Fibroblast of upper back skin (primary cell): ENCODE data around the gene ATRX.
"Not testable (repeated sequence)": the region's sequence is repeated elsewhere in the genome, so short reads cannot be mapped to it uniquely, and the experiment has no call there.

Experiments
- DNase-seq: peaks from one replicate; pipeline ENCODE4 v3.0.0-alpha.2; 2013

The ATRX gene

GRCh38 chrX:77621453-77621852, 164.6 kb downstream of the ATRX start:
- not testable (repeated sequence) for DNase-seq

DNA sequence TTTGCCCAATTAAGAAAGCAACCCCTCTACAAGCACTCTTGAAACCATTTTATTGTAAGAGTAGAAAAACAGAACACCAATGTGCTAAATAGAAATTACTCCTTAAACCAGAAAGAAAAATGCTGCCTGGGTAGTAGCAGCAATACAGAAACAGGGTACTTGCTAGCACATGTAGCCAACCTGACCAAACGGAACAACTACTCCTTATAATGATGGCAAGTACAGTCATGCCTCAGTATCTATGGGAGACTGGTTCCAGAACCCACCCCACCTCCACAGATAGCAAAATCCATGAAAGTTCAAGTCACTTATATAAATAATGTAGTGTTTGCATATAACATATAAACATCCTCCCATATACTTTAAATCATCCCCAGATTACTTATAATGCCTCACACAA, 168.8 kb downstream of the ATRX start:
- no peak for DNase-seq

- no peak for DNase-seq
Observed at GRCh38 chrX:77603635-77604336, 182.2 kb downstream of the ATRX start.

DNA sequence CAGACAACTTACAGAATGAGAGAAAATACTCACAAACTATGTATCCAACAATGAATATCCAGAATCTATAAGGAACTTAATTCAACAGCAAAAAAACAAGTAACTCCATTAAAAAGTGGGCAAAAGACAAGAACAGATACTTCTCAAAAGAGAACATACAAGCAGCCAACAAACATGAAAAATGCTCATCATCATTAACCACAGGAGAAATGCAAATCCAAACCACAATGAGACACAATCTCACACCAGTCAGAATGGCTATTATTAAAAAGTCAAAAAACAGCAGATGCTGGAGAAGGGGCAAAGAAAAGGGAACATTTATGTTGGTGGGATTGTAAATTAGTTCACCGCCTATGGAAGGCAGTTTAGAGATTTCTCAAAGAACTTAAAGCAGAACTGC, 188.5 kb downstream of the ATRX start:
- no peak for DNase-seq

DNA sequence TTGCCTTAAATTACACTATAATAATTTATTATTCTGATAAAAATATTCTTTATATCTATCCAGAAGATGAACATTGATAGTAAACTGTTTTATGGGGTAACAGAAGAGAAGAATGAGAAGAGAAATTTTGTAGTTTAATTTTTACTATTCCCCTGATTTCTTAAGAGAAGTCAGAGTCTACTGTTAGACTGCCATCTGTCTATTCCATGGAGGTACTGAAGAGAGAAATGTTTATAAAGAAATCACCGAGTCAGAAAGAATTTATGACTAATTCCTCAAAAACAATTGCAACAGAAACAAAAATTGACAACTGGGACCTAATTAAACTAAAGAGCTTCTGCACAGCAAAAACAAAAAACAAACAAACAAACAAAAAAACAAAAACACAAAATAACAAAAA, 188.9 kb downstream of the ATRX start:
- peak; percentile 31 for DNase-seq

GRCh38 chrX:77595848-77596247, 190.2 kb downstream of the ATRX start:
- no peak for DNase-seq

DNA sequence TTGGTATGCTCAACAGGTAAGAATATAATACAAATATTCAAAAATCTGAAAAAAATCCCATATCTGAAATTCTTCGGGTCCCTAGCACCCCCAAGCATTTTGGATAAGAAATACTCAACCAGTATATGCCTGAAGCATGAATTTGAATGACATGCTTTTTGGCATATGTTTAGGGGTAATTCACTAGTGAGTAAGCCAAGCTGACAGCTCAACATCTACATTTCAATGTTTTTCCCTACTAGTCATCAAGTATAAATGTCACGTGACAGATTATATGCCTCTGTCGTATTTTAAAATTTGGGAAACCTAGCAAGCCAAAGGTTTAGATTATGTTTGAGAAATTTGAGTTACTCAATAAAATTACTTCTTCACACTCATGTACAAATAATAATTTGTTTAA, 213.7 kb downstream of the ATRX start:
- DNase-seq, result peak; percentile 18

DNA sequence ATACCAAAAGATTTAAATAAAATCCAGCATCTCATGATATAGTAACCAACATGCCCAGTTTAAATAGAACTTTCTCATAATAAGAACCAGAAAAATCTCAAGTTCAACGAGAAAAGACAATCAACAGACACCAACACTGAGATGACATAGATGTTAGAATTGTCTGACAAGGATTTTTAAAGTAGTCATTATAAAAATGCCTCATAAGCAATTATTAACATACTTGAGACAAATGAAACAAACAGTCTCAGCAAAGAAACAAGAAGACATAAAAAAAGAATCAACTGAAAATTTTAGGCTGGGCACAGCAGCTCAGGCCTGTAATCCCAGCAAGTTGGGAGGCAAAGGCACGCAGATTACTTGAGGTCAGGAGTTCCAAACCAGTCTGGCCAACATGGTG, 220.7 kb downstream of the ATRX start:
- DNase-seq, result no peak

DNA sequence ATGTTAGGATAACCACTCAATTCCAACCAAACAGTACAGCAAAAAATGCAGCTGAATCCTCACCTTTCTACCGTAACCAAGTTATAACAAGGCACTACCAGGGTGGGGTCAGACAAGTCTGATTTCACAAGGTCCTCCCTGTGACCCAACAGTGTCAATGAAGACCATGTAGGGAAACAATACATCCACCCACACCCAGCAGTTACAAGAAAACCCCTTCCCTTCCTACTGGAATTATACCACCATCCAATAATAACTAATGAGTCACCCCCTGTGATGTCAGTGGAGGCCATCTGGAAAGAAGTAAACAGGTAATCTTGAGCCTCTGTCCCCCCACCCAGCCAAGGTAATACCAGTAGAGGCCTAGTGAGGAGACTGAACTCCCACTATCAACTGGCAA, 221.2 kb downstream of the ATRX start:
- no peak for DNase-seq

- no peak for DNase-seq
Observed at GRCh38 chrX:77561372-77561771, 224.6 kb downstream of the ATRX start.

DNA sequence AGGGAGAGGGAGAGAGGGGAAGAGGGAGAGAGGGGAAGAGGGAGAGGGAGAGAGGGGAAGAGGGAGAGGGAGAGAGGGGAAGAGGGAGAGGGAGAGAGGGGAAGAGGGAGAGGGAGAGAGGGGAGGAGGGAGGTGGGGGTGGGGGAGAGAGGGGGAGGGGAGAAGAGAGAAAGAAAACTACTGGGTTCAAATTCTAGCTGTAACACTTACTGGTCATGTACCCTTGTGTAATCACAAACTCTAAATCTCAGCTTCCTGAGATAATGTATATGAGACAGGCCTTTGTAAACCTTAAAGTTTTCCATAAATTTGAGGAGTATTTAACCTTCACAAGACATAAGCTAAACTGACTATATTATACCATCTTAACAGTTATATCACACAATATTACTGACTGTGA, 229.7 kb downstream of the ATRX start:
- DNase-seq, result no peak

DNA sequence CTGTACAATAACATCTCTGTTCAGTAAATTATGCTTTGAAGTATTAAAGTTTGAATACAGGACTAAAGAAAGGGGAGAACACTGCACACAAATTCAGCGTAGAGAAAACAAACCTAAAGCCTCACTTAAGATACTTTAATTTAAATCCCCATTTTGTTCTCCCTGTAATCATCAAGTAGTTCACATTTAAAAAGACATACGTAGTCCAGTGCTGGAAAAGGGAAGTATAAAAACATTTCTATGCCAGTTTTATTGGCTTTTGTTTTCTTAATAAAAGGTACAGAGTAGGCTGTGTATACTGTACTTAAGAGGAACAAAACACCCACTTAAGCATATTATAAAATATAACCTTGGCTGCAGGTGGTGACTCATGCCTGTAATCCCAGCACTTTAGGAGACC, 237.3 kb downstream of the ATRX start:
- no peak for DNase-seq

DNA sequence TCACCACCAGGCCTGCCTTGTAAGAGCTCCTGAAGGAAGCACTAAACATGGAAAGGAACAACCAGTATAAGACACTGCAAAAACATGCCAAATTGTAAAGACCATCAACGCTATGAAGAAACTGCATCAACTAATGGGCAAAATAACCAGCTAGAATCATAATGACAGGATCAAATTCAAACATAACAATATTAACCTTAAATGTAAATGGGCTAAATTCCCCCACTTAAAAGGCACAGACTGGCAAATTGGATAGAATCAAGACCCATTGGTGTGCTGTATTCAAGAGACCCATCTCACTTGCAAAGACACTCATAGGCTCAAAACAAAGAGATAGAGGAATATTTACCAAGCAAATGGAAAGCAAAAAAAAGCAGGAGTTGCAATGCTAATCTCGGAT, 246.2 kb downstream of the ATRX start:
- not testable (repeated sequence) for DNase-seq

DNA sequence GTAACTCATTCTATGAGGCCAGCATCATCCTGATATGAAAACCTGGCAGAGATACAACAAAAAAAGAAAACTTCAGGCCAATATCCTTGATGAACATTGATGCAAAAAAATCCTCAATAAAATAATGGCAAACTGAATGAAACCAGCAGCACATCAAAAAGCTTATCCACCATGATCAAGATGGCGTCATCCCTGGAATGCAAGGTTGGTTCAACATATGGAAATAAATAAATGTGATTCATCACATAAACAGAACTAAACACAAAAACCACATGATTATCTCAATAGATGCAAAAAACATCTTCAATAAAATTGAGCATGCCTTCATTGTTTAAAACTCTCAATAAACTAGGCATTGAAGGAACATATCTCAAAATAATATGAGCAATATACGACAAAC, 254.8 kb downstream of the ATRX start:
- DNase-seq, result not testable (repeated sequence)

- DNase-seq, result no peak
Observed at GRCh38 chrX:77528034-77528433, 258.0 kb downstream of the ATRX start.

DNA sequence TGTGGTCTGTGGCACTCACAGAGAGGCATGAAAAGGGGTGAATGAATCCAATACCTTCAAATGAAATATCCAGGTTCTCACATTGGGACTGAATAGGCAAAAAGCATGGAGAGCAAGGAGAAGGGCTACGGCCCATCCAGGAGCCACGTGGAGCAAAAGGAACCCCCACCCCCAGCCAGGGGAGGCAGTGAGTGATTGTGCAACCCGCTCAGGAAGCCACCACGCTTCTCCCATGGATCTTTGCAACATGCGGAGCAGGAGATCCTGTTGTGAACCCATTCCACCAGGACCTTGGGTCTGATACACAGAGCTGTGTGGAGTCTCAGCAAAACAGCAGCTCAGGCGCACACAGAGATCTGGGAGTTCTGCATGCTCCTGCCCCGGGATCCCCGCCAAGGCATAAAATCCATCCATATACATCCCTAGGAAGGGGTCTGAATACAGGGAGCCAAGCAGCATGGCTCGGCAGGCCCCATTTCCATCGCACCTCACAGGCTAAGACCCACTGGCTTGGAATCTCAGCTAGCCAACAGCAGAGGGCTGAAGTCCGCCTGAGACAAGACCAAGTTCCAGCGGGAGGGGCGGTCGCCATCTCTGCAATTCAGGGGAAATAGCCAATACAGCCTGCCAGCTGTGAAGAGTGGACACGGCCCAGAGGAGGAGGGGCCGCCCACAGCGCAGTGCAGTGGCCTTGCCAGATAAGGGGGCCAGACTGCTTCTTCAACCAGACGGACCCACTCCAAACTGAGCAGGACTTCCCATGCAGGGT, 258.6 kb downstream of the ATRX start:
- DNase-seq, result no peak

DNA sequence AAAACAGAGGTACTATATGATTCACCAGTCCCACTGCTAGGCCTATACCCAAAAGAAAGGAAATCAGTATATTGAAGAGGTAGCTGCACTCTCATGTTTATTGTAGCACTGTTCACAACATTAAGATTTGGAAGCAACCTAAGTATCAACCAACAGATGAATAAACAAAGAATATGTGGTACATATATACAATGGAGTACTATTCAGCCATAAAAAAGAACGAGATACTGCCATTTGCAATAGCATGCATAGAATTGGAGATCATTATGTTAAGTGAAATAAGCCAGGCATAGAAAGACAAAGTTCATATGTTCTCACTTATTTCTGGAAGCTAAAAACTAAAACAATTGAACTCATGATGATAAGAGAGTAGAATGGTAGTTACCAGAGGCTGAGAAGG, 266.3 kb downstream of the ATRX start:
- DNase-seq, result no peak

DNA sequence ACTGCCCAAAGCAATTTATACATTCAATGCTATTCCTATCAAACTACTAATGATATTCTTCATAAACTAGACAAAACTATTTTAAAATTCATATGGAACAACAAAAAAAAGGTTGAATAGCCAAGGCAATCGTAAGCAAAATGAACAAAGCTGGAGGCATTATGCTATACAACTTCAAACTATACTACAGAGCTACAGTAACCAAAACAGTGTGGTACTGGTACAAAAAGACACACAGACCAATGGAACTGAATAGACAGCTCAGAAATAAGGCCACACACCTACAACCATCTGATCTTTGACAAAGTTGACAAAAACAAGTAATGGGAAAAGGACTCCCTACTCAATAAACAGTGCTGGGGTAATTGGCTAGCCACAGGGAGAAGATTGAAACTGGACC, 271.8 kb downstream of the ATRX start:
- no peak for DNase-seq

DNA sequence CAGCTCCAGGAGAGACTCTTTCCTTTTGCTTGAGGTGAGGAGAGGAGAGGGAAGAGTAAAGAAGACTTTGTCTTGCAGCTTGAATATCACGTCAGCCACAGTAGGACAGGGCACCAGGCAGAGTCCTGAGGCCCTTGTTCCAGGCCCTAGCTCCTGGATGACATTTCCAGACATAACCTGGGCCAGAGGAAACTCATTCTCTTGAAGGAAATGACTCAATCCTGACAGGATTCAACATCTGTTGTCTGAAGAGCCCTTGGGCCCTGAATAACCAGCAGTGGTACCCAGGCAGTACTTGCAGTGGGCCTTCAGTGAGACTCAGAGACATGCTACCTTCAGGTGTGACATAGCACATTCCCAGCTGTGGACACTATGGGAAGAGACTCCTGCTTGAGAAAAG, 276.0 kb downstream of the ATRX start:
- DNase-seq, result no peak

- DNase-seq, result peak; percentile 27
Observed at GRCh38 chrX:77505227-77505626, 280.8 kb downstream of the ATRX start.

GRCh38 chrX:77502951-77503525, 283.0 kb downstream of the ATRX start:
- no peak for DNase-seq

DNA sequence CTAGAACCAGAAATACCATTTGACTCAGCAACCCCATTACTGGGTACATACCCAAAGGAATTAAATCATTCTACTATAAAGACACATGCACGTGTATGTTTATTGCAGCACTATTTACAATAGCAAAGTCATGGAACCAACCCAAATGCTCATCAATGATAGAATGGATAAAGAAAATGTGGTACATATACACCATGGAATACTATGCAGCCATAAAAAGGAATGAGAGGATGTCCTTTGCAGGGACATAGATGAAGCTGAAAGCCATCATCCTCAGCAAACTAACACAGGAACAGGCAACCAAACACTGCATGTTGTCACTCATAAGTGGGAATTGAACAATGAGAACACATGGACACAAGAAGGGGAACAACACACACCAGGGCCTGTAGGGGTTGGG, 285.9 kb downstream of the ATRX start:
- not testable (repeated sequence) for DNase-seq

DNA sequence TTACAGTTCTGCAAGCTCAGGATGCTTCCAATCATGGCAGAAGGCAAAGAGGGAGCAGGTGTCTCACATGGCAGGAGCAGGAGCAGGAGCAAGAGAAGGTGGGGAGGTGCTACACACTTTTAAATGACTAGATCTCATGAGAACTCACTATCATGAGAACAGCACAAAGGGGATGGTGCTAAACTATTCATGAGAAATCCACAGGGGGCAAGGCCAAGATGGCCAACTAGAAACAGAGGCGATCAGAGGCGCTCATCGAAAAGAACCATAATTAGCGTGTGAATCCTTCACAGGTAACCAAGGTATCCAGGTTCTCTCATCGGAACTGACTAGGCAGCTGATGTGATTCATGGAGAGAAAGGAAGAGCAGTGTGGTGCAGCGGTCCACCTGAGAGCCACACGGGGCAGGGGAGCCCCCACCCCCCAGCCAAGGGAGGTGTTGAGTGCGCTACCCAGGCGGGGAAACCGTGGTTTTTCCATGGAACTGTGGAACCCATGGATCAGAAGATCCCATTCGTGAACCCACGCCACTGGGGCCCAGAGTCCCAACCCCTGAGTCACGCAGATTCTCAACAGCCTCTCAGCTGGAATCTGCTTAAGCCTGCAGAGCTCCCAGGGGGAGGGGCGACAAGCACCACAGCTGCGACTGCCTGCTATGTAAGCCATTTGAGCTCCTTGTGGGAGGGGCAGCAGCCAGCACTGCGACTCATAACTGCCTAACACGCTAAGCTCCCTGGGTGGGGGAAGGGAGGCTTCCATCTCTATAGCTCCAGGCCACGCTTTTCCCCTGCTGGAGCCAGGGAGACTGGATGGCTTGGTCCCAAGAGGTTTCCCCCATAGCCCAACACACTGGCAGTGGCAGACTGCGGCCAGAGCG, 292.1 kb downstream of the ATRX start:
- DNase-seq, result peak; percentile 85
